AG04450 (cell line): Measurements from ENCODE around the gene ADGB. TPM values are rescaled to one million over a fixed set of nuclear protein-coding genes. Genes with fewer than 3 reads are reported as not detected.
"Not testable (repeated sequence)": the region's sequence is repeated elsewhere in the genome, so short reads cannot be mapped to it uniquely, and the experiment has no call there.

Source experiments
- CTCF ChIA-PET: fragments of 300-600, 350-600 bp; formaldehyde crosslinking; extraction: SDS; loops from one replicate; lab custom pipeline; 2022; ENCODE audit warnings: antibody characterized with exemption, inconsistent platforms; lab: Charles Lee
- POLR2A ChIA-PET: fragments of 350-600 bp; formaldehyde crosslinking; extraction: SDS; loops from one replicate; lab custom pipeline; 2021; ENCODE audit warnings: antibody characterized with exemption, inconsistent platforms; lab: Yijun Ruan, JAX
- DNase-seq: peaks from one replicate; pipeline ENCODE4 v3.0.0-alpha.2; 2011; ENCODE audit warnings: low read depth, low spot score
- H3K27ac ChIP-seq: one replicate; pipeline ENCODE4 v1.5.1; 2012; ENCODE audit warnings: low read depth, low read length, control low read depth
- H3K27me3 ChIP-seq: one replicate; pipeline ENCODE4 v1.6.0; 2012; ENCODE audit warnings: low read length; ENCODE audit not compliant: control insufficient read depth, insufficient read depth
- H3K4me3 ChIP-seq: 2 replicates; pipeline ENCODE4 v1.5.1; 2011; ENCODE audit warnings: mild to moderate bottlenecking, low read depth, low read length, control low read depth
- H3K9me3 ChIP-seq: 2 replicates; pipeline ENCODE4 v1.5.1; 2012; ENCODE audit warnings: low read length; ENCODE audit not compliant: control insufficient read depth, insufficient read depth
- polyA minus RNA-seq: library from RNA; depleted of rRNA, polyadenylated mRNA; stranded (reverse); fragments of >200 nt; gene quantifications from 2 replicates; pipeline ENCODE4 v1.2.3, GENCODE V29; 2011; rRNA and poly(A)+ RNA removed
- polyA plus RNA-seq: library from polyadenylated mRNA; depleted of rRNA; stranded (reverse); fragments of >200 nt; gene quantifications from 2 replicates; pipeline ENCODE4 v1.2.3, GENCODE V29; 2011; rRNA removed
- TF ChIP-seq, protein P1 (sequence below): IDR thresholded peaks from 2 replicates; pipeline ENCODE4 v1.5.1; 2011; ENCODE audit warnings: low read depth, low read length, control low read depth, inconsistent platforms

The ADGB gene
- polyA plus RNA-seq: not detected in 2 replicates
- not detected in 2 replicates for polyA minus RNA-seq

GRCh38 chr6:146598772-146599405, at the start of gene ADGB:
TSS of gene ADGB (plus strand) at chr6:146598972. CDS start at chr6:146599041, 69 bp downstream.
- DNase-seq: peak; percentile 3
- no peak within 1 kb of the TSS for H3K27ac ChIP-seq
- POLR2A ChIA-PET: no interaction called here
- TF ChIP-seq, protein P1, sequence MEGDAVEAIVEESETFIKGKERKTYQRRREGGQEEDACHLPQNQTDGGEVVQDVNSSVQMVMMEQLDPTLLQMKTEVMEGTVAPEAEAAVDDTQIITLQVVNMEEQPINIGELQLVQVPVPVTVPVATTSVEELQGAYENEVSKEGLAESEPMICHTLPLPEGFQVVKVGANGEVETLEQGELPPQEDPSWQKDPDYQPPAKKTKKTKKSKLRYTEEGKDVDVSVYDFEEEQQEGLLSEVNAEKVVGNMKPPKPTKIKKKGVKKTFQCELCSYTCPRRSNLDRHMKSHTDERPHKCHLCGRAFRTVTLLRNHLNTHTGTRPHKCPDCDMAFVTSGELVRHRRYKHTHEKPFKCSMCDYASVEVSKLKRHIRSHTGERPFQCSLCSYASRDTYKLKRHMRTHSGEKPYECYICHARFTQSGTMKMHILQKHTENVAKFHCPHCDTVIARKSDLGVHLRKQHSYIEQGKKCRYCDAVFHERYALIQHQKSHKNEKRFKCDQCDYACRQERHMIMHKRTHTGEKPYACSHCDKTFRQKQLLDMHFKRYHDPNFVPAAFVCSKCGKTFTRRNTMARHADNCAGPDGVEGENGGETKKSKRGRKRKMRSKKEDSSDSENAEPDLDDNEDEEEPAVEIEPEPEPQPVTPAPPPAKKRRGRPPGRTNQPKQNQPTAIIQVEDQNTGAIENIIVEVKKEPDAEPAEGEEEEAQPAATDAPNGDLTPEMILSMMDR: no peak
- H3K27me3 ChIP-seq: peaks cover 5% of the 10 kb centered on the region
- H3K4me3 ChIP-seq: peak within 1 kb of the TSS; percentile 65
- no peaks in the 10 kb centered on the region for H3K9me3 ChIP-seq
- CTCF ChIA-PET: no interaction called here

GRCh38 chr6:146550911-146551310, 47.9 kb upstream of the ADGB start:
- POLR2A ChIA-PET: no interaction called here
- CTCF ChIA-PET: interaction anchor here (0.9 kb wide), 1 partner anchor 9 kb away, joined by 3 read pairs; no protein-coding TSS in a partner anchor
- DNase-seq: no peak

DNA sequence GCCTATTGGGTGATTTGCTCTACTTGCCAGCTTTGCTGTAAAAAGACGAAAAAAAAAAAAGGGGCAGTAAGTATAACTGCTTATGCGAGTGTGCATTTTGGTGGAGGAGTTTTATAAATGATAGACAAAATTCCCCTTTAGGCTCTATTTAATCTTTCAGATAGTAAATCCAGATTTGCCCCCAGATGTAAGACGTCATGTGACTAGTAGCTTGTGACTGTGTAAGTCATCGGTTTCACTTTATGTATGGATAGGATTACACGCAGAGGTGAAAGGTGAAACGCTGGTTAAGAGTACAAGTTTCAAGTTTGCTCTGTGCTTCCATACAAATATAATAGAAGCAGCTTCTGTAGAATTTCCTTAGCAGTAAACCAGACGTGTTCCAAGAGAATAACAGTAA, 47.2 kb upstream of the ADGB start:
- DNase-seq: no peak
- CTCF ChIA-PET: no interaction called here
- no peak overlapping the region for H3K4me3 ChIP-seq
- no peaks in the 10 kb centered on the region for H3K27me3 ChIP-seq
- TF ChIP-seq, protein P1: no peak
- no peaks in the 10 kb centered on the region for H3K9me3 ChIP-seq
- no peak overlapping the region for H3K27ac ChIP-seq
- POLR2A ChIA-PET: no interaction called here

More at GRCh38 chr6:146550911-146551310, 47.9 kb upstream of the ADGB start:
- Histone ChIP-seq H3K27me3 (no peaks in the 10 kb centered on the region), H3K9me3 (no peaks in the 10 kb centered on the region), H3K4me3 (no peak overlapping the region), H3K27ac (no peak overlapping the region)
- TF ChIP-seq, protein P1: no peak

DNA sequence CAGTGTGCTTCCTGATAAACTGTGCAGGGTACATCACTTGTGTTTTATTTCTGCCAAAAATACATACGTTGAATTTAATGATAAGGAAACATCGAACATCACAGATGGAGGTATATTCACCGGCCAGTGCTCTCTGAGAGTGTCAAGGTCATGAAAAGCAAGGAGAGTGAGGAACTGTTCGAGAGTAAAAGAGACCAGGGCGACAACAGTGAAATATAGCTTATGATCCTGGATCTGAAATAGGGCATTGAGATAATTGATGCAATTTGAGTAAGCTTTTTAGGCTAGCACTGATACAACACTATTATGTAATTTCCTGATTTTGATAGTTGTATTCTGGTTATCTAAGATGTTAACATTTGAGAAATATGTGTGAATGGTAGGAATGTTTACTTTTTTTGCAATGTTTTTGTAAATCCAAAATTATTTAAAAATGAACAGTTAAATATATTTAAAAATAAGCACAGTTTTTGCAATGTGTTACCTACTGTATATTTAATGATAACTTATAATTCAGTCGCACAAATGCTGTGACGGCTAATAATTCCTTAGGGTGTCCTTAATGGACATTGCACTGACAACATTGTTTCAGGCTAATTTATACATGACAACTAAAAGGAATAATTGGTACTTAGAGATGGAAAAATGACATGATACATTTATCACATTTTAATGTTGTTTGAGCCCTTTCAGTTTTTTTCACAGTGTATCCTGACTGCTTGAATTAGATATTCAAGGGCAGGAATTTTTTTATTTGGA, 45.2 kb upstream of the ADGB start:
- ChIA-PET POLR2A (no interaction called here), CTCF (interaction anchor here (1.8 kb wide), 1 partner anchor 10 kb away, joined by 6 read pairs; the partner anchor contains the start of gene RAB32)
- no peaks in the 10 kb centered on the region for H3K9me3 ChIP-seq
- H3K27me3 ChIP-seq: no peaks in the 10 kb centered on the region
- no peak for DNase-seq
- no peak overlapping the region for H3K4me3 ChIP-seq
- no peak overlapping the region for H3K27ac ChIP-seq
- TF ChIP-seq, protein P1: no peak

DNA sequence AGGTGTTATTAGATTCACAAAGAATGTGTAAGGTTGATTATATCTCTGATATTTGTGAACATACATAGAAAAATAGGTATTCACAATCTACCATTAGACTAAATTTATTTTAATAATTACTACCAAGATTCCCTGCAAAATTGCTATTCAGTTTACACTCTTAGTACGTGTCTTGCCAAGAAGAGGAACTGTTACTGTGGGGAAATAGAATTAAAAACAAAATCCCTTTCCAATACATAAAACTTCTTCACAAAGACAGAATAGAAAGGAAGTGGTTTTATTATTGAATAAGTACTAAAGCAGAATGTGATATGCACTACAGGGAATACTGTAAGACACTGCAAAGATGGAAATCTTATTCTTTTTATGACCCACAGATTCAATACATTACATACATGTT, 38.2 kb upstream of the ADGB start:
- CTCF ChIA-PET: no interaction called here
- DNase-seq: no peak

DNA sequence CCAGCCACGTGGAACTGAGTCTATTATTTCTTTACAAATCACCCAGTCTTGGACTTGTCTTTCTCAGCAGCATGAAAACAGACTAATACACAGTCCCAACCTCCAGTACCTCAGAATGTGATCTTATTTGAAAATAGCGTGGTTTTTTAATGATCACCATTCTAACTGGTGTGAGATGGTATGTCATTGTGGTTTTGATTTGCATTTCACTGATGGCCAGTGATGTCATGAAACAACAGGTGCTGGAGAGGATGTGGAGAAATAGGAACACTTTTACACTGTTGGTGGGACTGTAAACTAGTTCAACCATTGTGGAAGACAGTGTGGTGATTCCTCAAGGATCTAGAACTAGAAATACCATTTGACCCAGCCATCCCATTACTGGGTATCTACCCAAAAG, 32.1 kb upstream of the ADGB start:
- CTCF ChIA-PET, H3K9me3 ChIP-seq, H3K4me3 ChIP-seq, POLR2A ChIA-PET, DNase-seq, H3K27ac ChIP-seq, H3K27me3 ChIP-seq: not testable (repeated sequence)

More for the DNA sequence above, 38.2 kb upstream of the ADGB start:
- TF ChIP-seq, protein P1: no peak
- Histone ChIP-seq H3K27ac (no peak overlapping the region), H3K9me3 (no peaks in the 10 kb centered on the region), H3K4me3 (no peak overlapping the region), H3K27me3 (no peaks in the 10 kb centered on the region)
- POLR2A ChIA-PET: no interaction called here

GRCh38 chr6:146568619-146569018, 30.2 kb upstream of the ADGB start:
- DNase-seq, H3K4me3 ChIP-seq, H3K27me3 ChIP-seq, POLR2A ChIA-PET, CTCF ChIA-PET, H3K9me3 ChIP-seq, H3K27ac ChIP-seq: not testable (repeated sequence)
